Stimulated activated CD4-positive, alpha-beta T cell treated with anti-CD3 and anti-CD28 coated beads, Interleukin-12 subunit alpha, Interleukin-12 subunit beta, amount 100 ng/mL, for 48 hours (primary cell): Measurements from ENCODE around the gene TRIO.

Source experiments
- DNase-seq, 3 donors: peaks; one replicate each; pipeline ENCODE4 v3.0.0-alpha.2; 2020; ENCODE audit warnings: low read depth in 2 of 3, low spot score in 1 of 3

Gene TRIO

GRCh38 chr5:14122089-14122488, 21.1 kb upstream of the TRIO start:
- DNase-seq, result no peak

DNA sequence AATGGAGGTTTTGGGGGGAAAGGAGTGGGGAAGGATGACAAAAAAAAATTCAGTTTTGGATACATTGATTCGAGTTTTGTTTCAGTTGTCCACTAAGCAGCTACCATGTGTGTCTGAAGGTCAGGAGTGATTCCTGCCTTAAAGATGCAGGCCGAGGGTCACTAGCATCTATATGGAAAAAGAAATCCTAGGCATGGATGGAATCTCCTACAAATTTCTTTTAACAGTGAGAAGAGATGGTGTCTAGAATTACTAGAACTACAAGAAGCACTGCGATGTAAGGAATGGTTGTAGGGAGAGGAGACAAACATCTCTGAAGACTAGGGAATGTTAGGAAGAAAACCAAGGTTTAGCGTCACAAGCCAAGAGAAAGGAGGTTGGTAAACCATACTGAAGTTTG, 19.6 kb upstream of the TRIO start:
- DNase-seq, result no peak

DNA sequence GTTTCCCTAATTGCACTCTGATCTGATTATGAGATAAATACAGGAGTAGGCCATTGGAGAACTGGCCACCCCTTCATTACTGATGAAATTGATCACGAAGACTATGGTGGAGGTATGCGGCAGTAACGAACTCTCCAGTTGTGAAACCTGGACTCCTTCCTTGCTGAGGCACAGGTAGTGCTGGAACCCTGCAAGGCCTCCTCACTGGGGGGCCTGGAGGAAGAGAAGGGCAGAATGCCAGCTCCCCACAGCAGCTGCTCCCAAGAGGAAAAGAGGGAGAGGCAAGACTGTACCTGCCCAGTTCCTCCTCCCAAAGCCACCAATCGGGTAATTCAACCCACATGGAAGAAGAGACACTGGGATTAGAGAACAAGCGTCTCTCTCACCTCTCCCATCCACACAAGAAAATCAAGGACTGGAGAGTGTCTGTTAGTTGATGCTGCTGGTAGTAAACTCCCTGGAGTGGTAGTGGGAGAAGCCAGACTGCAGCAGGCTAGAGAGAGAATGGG, 19.1 kb upstream of the TRIO start:
- DNase-seq, result no peak

GRCh38 chr5:14125262-14125661, 17.9 kb upstream of the TRIO start:
- no peak for DNase-seq

DNA sequence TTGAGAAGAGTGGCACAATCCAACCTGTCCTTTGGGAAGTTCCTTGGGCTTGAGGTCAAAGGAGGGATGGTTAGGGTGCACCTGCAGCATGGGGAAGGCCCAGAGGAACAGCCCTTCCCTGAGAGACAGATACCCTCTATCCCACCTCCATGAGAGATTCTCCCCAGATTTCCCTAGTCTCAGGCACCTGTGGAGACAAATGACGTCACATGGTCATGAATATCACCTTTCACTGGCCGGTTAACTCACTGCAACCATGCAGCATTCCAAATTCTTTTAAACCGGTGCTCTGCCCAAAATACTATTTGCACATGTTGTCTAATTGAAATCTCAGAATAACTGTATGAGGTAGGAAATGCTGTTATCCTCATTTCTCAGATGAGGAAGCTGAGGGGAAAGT, 15.6 kb upstream of the TRIO start:
- no peak for DNase-seq

DNA sequence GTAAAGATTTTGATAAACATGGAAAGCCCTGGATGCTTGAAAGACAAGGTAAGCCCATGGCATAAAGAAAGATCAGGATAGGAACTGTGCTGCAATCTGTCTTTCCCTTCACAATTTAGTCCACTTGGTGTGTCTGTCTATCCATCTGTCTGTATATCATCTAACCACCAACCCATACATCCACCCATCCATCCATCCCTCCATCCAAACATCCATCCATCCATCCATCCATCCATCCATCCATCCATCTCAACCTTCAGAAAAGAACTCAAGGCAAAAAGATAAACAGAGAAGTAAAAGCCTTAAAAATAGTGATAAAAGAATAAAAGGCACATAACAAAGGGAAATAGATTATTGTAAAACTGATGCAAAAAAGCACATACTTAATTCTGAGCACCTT, 15.1 kb upstream of the TRIO start:
- no peak for DNase-seq

GRCh38 chr5:14129123-14129522, 14.0 kb upstream of the TRIO start:
- no peak for DNase-seq

GRCh38 chr5:14131855-14132503, 11.2 kb upstream of the TRIO start:
- no peak for DNase-seq

GRCh38 chr5:14133394-14133793, 9.7 kb upstream of the TRIO start:
- DNase-seq, result no peak

- no peak for DNase-seq
Observed at GRCh38 chr5:14134083-14134482, 9.1 kb upstream of the TRIO start.

- DNase-seq, result no peak
Observed at GRCh38 chr5:14134771-14135170, 8.4 kb upstream of the TRIO start.

DNA sequence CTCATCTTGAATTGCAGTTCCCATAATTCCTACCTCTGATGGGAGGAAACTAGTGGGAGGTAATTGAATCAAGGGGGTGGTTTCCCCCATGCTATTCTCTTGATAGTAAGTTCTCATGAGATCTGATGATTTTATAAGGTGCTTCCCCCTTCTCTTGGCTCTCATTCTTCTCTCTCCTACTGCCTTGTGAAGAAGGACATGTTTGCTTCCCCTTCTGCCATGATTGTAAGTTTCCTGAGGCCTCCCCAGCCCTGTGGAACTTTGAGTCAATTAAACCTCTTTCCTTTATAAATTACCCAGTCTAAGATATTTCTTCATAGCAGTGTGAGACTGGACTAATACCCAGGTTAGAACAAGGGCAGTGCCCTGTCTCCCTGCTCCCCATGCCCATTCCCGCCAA, 7.5 kb upstream of the TRIO start:
- no peak for DNase-seq

DNA sequence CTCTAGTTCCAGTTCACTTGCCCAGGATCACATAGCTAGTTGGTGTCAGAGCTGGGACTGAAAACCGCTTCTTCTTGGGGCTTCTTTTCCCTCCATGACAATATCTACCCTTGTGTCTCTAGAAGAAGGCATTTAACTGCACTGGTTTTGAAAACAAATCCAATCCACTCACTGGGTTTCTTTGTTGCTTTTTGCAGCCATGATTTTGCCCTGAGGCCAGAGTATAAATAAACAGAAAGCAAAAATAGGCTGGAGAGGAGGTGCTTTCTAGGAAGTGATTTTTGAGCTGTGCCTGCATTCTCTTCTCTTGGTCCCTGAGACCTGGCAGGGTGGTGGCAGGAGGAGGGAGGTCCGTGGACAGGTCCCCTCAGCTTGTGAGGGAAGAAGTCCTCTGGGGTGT, 6.9 kb upstream of the TRIO start:
- no peak for DNase-seq

DNA sequence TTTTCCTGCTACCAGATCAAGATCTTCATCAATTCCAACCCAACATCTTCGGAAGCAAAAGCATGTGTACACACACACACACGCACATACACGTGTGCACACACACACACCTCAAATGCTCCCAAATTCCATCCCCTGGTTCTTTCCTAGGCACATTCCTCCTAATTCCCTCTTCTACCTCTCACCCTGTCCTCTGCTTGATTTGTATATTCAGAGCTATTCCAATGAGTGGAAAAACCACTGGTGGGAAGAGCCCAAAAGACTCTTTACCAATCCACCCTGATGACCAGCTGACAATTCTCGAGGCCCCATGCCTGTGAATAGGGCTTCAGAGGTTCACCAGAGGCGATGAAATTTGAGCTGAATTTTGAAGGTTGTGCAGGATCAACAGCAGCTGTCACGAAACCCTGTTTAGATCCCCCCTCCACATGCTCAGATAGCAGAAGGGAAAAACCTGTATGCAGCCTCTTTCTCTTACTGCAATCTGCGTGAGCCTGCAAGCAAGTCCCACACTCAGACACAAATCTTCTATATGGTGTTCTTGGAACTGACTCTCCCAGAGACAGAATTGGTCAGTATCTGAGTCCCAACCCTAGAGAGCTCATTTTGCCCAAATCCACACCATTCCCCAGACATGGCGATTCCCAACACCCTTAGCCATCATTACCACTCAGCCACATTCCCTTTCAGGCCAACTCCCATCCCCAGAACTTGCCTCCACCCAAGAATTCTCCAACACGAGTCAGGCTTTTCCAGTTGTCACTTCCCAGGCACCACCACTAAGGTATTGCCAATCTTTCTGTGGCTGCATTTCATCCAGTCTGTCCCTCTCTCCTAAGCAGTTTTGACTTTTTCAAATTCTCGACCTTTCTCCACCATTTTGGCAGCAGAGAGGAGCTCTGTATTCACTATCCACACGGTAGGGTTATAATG, 4.3 kb upstream of the TRIO start:
- DNase-seq, result no peak

GRCh38 chr5:14141764-14142163, 1.4 kb upstream of the TRIO start:
- no peak for DNase-seq

GRCh38 chr5:14142202-14142826, 828 bp upstream of the TRIO start:
- no peak for DNase-seq

DNA sequence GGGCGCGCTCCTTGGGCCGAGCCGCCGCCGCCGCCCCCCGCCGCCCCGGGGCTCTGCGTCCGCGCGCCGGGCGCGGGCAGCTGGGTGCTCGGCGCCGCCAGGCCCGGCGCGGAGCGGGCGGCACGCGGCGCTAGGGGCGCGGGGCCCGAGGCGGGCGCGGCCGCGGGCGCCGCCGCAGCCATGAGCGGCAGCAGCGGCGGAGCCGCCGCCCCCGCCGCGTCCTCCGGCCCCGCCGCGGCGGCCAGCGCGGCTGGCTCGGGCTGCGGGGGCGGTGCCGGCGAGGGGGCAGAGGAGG, 351 bp downstream of the TRIO start:
- no peak for DNase-seq

DNA sequence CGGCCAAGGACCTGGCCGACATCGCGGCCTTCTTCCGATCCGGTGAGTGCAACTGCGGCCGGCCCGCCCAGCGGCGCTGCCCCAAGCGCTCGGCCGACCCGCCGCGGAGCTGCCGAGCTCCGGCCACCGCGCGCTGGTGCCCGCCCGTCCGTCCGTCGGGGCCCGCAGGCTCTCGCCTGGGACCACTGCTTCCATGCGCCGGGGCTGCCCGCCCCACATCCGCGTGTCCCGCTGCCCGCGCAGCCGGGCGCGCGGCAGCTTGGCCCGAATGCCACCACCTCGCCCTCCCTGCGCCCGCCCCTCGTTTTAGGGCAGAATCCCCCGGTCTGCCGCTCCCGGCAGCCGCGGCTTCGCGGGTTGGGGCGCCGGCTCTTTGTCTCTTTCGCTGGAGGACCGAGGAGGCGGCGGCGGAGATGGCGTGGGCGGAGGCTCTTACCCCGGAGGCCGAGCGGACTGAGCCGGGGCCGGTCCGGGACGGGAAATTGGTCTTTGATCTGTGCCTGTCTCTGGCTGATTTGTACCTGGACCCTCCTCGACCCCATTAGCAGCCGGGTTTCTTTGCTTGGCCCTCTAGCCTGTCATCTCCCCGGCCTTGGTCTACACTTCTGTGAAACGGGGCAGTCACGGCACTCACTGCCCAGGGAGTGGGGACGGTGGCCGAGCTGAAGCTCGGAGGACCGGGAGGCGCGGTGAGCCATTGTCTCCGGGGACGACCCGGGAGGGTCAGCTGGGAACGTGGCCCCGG, 871 bp downstream of the TRIO start:
- DNase-seq, result peak; percentile 1 to 14 (median 9)

DNA sequence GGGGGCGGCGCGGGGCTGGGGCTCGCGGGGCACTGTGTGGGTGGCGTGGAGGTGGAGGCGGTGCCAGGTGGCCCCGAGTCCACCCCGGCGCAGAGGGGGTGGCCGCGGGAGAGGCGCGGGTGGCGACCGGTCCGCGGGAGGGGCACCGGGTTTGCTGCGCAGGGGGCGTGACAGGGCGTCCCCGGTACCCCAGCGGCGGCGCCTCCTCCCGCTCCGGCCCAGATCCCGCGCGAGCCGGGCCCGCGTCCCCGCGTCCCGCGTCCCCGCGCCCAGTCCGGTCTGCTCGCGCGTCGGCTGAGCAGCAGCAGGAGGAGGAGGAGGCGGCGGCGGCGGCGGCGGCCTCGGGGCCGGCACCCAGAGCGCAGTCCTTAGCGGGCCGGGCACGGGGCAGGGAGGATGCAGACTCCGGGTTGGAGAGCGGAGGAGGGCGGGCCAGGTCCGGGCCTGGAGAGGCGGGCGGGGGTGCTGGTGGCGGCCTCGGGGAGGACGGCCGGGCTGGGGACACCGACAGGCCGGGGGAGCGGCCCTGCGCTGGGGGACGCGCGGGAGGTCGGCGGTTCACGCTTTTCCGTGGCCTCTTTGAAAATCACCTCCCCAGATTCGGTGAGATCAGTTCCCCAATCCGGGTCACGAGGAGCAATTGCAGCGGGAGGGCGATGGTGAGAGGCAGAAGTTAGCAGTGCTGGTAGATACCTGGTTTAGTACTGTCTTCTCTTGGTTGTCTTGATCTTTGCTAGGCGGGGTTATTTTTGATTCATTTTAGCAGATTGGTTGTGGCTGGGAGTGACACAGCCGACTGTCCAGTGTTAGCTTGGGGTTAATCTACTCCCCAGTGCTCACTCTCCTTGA, 1.7 kb downstream of the TRIO start:
- peak; percentile 1 to 5 (median 4) for DNase-seq
